ENCODE measurements around the gene UGT8.

GRCh38 chr4:114673306-114673705 lies 74.7 kb downstream of the UGT8 start:
- TF ChIP-seq POLR2A (IDR thresholded peaks at IDR 0.05) = no peak
- TF ChIP-seq, protein P1, sequence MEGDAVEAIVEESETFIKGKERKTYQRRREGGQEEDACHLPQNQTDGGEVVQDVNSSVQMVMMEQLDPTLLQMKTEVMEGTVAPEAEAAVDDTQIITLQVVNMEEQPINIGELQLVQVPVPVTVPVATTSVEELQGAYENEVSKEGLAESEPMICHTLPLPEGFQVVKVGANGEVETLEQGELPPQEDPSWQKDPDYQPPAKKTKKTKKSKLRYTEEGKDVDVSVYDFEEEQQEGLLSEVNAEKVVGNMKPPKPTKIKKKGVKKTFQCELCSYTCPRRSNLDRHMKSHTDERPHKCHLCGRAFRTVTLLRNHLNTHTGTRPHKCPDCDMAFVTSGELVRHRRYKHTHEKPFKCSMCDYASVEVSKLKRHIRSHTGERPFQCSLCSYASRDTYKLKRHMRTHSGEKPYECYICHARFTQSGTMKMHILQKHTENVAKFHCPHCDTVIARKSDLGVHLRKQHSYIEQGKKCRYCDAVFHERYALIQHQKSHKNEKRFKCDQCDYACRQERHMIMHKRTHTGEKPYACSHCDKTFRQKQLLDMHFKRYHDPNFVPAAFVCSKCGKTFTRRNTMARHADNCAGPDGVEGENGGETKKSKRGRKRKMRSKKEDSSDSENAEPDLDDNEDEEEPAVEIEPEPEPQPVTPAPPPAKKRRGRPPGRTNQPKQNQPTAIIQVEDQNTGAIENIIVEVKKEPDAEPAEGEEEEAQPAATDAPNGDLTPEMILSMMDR (IDR thresholded peaks at IDR 0.05) = no peak
- TF ChIP-seq POLR2AphosphoS5 (IDR thresholded peaks at IDR 0.05) = no peak
